Measurements from ENCODE around the gene SORCS2. TPM values are rescaled to one million over a fixed set of nuclear protein-coding genes. Genes with fewer than 3 reads are reported as not detected.

SORCS2 gene
- total RNA-seq, 1 donor from 2014 or later, result 13.8 TPM

DNA sequence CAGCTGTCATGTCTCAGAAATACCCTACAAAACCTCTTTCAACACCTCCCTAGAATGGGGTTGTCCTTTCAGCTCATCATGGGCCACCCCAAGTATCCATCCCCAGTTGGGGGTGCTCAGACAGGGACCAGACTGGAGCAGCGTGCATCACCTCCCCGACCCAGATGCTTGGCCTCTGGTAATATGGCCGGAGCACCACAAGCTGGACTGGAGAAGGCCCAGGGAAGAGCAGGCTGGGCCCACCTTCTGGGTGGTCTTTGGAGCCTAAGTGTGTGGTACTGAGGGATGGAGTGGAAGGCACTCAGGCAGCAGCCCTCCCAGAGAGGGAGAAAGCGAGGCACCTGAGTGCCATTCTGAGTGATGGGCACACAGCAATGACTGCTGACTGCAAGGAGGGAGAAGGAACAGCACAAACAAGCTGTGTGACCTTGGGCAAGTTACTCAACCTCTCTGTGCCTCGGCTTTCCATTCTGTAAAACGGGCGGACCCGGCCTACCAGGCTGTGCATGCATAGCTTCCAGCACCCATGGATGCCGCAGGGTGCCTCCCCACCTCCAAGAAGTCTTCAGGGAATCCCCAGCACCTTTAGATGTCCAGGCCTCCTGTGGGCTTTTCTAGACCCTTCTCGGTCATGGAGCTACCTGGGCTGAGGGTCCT lies 519.1 kb downstream of the SORCS2 start:
- Histone ChIP-seq H3K4me1 (ENCODE audit: insufficient read depth, low read length) (no peaks in the 10 kb centered on the region), H3K9ac (ENCODE audit: low read length) (no peak overlapping the region), H3K27ac (ENCODE audit: low read depth, low read length) (no peak overlapping the region), H3K27me3 (ENCODE audit: insufficient read depth, low read length) (no peaks in the 10 kb centered on the region), H3K9me3 (ENCODE audit: insufficient read depth, low read depth, low read length) (no peaks in the 10 kb centered on the region), H3K4me3 (ENCODE audit: insufficient read depth, low read depth, low read length) (no peak overlapping the region), H4K20me1 (ENCODE audit: insufficient read depth, low read length) (peaks cover 4% of the 10 kb centered on the region), H3K79me2 (ENCODE audit: insufficient read depth, low read length) (no peaks in the 10 kb centered on the region), H2AFZ (ENCODE audit: low read depth, low read length) (no peak overlapping the region), H3K4me2 (ENCODE audit: low read length) (no peak overlapping the region), H3K36me3 (ENCODE audit: insufficient read depth, low read length) (no peaks in the 10 kb centered on the region)
- Mint-ChIP-seq H3K27me3 (ENCODE audit: low read depth, unreplicated experiment) (peaks cover 60% of the 10 kb centered on the region), H3K4me3 (ENCODE audit: unreplicated experiment) (no peak overlapping the region), H3K36me3 (ENCODE audit: low read depth, unreplicated experiment) (peaks cover 17% of the 10 kb centered on the region), H3K9me3 (ENCODE audit: unreplicated experiment) (peaks cover 9% of the 10 kb centered on the region), H3K4me1 (ENCODE audit: low read depth, unreplicated experiment) (peaks cover 3% of the 10 kb centered on the region), H3K27ac (ENCODE audit: unreplicated experiment) (no peak overlapping the region)
- no peak for FAIRE-seq
- TF ChIP-seq, protein P1, sequence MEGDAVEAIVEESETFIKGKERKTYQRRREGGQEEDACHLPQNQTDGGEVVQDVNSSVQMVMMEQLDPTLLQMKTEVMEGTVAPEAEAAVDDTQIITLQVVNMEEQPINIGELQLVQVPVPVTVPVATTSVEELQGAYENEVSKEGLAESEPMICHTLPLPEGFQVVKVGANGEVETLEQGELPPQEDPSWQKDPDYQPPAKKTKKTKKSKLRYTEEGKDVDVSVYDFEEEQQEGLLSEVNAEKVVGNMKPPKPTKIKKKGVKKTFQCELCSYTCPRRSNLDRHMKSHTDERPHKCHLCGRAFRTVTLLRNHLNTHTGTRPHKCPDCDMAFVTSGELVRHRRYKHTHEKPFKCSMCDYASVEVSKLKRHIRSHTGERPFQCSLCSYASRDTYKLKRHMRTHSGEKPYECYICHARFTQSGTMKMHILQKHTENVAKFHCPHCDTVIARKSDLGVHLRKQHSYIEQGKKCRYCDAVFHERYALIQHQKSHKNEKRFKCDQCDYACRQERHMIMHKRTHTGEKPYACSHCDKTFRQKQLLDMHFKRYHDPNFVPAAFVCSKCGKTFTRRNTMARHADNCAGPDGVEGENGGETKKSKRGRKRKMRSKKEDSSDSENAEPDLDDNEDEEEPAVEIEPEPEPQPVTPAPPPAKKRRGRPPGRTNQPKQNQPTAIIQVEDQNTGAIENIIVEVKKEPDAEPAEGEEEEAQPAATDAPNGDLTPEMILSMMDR (IDR thresholded peaks at IDR 0.05; ENCODE audit: insufficient read depth, low read depth, low read length), result no peak
- TF ChIP-seq EZH2 (IDR thresholded peaks at IDR 0.05; ENCODE audit: insufficient read depth, low read length), result no peak
- no peak for DNase-seq (ENCODE audit: low read depth)

DNA sequence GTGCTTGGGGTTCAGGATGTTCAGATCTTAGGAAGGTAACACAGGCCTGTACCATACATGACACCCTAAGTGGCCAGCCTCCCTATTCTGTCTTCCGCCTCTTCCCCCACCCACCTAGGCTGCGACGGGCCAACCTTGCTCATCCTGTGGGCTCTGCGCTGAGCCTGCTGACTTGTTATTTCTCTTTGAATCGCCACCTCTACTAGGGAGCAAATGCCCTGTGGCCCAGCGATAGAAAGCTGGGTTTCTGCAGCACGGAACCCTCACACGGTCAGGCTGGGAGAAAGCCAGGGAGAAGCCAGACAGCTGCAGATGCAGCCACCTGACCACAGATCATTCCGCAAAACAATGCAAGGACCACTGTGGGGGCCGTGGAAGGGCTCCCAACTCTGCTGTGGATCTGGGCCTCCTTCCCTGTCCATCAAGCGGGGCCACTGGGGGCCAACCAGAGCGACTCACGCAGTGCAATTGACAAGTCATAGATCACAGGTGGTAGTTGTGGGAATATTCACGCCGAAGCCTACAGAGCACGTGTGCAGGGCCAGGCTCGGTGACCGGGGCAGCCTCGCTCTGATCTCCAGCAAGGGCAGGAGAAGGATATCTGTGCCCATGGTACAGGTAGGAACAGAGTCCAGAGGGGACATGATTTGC lies 519.8 kb downstream of the SORCS2 start:
- no peak for TF ChIP-seq EZH2 (IDR thresholded peaks at IDR 0.05; ENCODE audit: insufficient read depth, low read length)
- TF ChIP-seq, protein P1 (IDR thresholded peaks at IDR 0.05; ENCODE audit: insufficient read depth, low read depth, low read length), result no peak
- Histone ChIP-seq H2AFZ (ENCODE audit: low read depth, low read length) (no peak overlapping the region), H3K9ac (ENCODE audit: low read length) (no peak overlapping the region), H3K79me2 (ENCODE audit: insufficient read depth, low read length) (no peaks in the 10 kb centered on the region), H3K4me2 (ENCODE audit: low read length) (no peak overlapping the region), H3K36me3 (ENCODE audit: insufficient read depth, low read length) (no peaks in the 10 kb centered on the region), H3K4me3 (ENCODE audit: insufficient read depth, low read depth, low read length) (no peak overlapping the region), H3K9me3 (ENCODE audit: insufficient read depth, low read depth, low read length) (no peaks in the 10 kb centered on the region), H4K20me1 (ENCODE audit: insufficient read depth, low read length) (peaks cover 4% of the 10 kb centered on the region), H3K27ac (ENCODE audit: low read depth, low read length) (no peak overlapping the region), H3K4me1 (ENCODE audit: insufficient read depth, low read length) (no peaks in the 10 kb centered on the region), H3K27me3 (ENCODE audit: insufficient read depth, low read length) (no peaks in the 10 kb centered on the region)
- Mint-ChIP-seq H3K4me1 (ENCODE audit: low read depth, unreplicated experiment) (peaks cover 3% of the 10 kb centered on the region), H3K36me3 (ENCODE audit: low read depth, unreplicated experiment) (peaks cover 18% of the 10 kb centered on the region), H3K9me3 (ENCODE audit: unreplicated experiment) (peaks cover 9% of the 10 kb centered on the region), H3K27ac (ENCODE audit: unreplicated experiment) (no peak overlapping the region), H3K27me3 (ENCODE audit: low read depth, unreplicated experiment) (peaks cover 63% of the 10 kb centered on the region), H3K4me3 (ENCODE audit: unreplicated experiment) (no peak overlapping the region)
- DNase-seq (ENCODE audit: low read depth) (no peak), FAIRE-seq (no peak)

DNA sequence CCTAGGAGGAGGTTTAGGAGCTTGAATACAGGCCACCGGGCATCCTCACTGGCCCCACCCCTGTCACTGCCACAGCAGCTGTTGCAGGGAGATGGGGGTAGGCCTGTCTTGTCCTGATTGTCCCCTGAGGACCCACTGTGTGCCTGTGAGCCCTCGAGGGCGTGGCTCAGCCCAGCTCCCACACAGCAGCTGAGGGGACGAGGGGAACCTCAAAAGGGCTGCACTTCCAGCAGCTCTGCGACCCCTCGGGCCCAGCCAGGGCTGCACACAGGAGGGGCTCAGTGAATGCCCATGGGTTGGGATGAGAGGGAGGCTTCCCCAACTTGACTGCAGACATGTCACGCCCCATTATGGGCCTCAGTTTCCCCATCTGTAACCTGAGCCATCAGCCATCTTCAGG lies 521.4 kb downstream of the SORCS2 start:
- FAIRE-seq (no peak), DNase-seq (ENCODE audit: low read depth) (no peak)
- H3K36me3 Mint-ChIP-seq (ENCODE audit: low read depth, unreplicated experiment), result peaks cover 20% of the 10 kb centered on the region

More for the DNA sequence above, 521.4 kb downstream of the SORCS2 start:
- no peaks in the 10 kb centered on the region for H3K9me3 ChIP-seq (ENCODE audit: insufficient read depth, low read depth, low read length)
- TF ChIP-seq, protein P1 (IDR thresholded peaks at IDR 0.05; ENCODE audit: insufficient read depth, low read depth, low read length), result no peak
- TF ChIP-seq EZH2 (IDR thresholded peaks at IDR 0.05; ENCODE audit: insufficient read depth, low read length), result no peak
- no peak overlapping the region for H3K9ac ChIP-seq (ENCODE audit: low read length)
- no peaks in the 10 kb centered on the region for H4K20me1 ChIP-seq (ENCODE audit: insufficient read depth, low read length)
- H3K27me3 Mint-ChIP-seq (ENCODE audit: low read depth, unreplicated experiment), result peaks cover 65% of the 10 kb centered on the region
- peaks cover 9% of the 10 kb centered on the region for H3K9me3 Mint-ChIP-seq (ENCODE audit: unreplicated experiment)
- H3K4me3 ChIP-seq (ENCODE audit: insufficient read depth, low read depth, low read length), result no peak overlapping the region
- no peaks in the 10 kb centered on the region for H3K4me1 ChIP-seq (ENCODE audit: insufficient read depth, low read length)
- no peaks in the 10 kb centered on the region for H3K4me1 Mint-ChIP-seq (ENCODE audit: low read depth, unreplicated experiment)
- H3K27ac Mint-ChIP-seq (ENCODE audit: unreplicated experiment), result no peak overlapping the region
- no peaks in the 10 kb centered on the region for H3K79me2 ChIP-seq (ENCODE audit: insufficient read depth, low read length)
- H3K27me3 ChIP-seq (ENCODE audit: insufficient read depth, low read length), result no peaks in the 10 kb centered on the region
- H3K4me2 ChIP-seq (ENCODE audit: low read length), result no peak overlapping the region
- no peak overlapping the region for H2AFZ ChIP-seq (ENCODE audit: low read depth, low read length)
- no peaks in the 10 kb centered on the region for H3K36me3 ChIP-seq (ENCODE audit: insufficient read depth, low read length)
- no peak overlapping the region for H3K4me3 Mint-ChIP-seq (ENCODE audit: unreplicated experiment)
- no peak overlapping the region for H3K27ac ChIP-seq (ENCODE audit: low read depth, low read length)

Measured in astrocyte (in vitro differentiated cells and primary cell).